ENCODE results near the gene PDC.
"Not testable (repeated sequence)": the region's sequence is repeated elsewhere in the genome, so short reads cannot be mapped to it uniquely, and the experiment has no call there.

The PDC gene

DNA sequence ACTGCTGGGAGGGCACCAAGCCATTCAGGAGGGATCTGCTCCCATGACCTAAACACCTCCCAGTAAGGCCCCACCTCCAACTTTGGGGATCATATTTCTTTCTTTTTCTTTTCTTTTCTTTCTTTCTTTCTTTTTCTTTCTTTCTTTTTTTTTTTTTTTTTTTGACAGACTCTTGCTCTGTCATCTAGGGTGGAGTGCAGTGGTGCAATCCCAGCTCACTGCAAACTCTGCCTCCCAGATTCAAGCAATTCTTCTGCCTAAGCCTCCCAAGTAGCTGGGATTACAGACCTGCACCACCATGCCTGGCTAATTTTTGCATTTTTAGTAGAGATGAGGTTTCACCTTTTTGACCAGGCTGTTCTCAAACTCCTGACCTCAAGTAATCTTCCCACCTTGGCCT is 4.6 kb upstream of the PDC start:
- DNase-seq = not testable (repeated sequence)

DNA sequence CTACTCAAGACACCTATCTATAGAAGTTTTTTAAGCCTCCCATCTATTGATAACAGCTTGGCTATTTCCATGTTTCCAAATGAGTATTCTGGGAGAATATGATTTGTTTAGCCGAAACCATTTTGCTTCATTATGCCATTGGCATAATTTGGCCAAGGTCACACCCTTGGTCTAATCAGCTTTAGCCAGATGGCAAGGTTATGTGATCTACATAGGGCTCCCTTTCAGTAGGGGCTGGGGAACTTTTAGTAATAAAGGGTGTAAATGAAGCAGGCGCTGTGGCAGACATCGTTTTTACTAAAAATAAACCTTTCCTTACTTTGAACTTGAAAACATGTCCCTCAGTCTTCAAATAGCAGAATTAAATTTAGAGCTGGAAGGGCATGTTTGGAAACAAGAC is 3.0 kb upstream of the PDC start:
- DNase-seq = no peak

- DNase-seq = no peak
These were observed 2.6 kb upstream of the PDC start for GRCh38 chr1:186463511-186463910.

DNA sequence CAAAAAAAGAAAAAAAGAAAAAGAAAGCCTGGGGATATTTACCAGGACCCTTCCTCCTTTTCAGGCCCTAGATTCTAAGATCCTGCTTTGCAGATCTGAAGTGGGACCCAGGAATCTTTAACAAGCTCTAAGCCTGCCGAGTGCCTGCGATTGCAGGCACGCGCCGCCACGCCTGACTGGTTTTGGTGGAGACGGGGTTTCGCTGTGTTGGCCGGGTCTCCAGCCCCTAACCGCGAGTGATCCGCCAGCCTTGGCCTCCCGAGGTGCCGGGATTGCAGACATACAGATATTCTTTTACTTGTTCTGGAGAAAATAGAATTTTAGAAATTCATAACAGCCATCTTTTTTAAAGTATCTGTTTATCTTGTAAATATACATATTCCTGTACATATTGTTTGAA is 1.8 kb downstream of the PDC start:
- DNase-seq = not testable (repeated sequence)

DNA sequence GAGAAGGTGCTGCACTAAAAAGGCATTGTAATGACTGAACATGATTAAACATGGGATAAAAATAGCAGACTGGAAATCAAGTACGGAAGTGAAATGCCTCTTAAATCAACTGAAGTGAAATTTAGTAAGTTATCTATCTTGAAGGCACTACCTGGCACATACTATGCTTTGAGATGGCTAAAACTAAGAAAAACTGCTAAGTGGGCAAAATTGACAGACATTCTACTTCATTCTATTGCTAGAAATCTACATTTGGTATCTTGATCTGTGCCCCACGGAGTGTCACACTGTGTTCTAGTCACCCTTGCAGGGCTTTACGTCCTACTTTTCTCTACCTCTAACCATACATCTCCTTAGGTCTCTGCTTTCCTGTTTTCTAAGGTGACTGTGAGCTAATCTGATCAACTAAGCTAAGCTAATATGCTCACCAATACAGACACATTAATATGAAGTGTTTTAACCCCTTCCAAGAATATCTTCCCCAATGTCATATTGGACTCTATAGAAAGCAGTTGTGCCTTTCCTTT is 4.1 kb downstream of the PDC start:
- DNase-seq = no peak

- no peak for DNase-seq
These were observed 5.9 kb downstream of the PDC start for GRCh38 chr1:186454981-186455380.

GRCh38 chr1:186446152-186446551 is 14.8 kb downstream of the PDC start:
- no peak for DNase-seq

DNA sequence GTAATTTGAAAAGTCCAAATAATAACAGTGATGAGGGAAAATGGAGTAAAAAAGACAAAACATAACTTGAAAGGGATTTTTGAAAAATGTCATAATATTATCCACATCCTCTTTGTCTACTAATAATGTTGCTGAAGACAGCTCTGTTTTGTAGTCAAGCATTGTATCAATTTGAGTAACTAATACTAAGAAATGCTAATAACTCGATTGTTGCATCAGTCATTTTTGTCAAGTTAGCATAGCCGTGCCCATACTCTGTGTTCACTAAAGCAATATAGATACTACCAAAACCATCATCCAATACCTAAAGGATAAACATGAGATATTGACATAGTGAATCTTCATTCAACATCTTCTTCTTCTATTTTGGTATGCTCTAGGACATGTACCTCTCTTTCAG is 17.3 kb downstream of the PDC start:
- no peak for DNase-seq

- DNase-seq = no peak
These were observed 18.1 kb downstream of the PDC start for GRCh38 chr1:186442651-186443375.

DNA sequence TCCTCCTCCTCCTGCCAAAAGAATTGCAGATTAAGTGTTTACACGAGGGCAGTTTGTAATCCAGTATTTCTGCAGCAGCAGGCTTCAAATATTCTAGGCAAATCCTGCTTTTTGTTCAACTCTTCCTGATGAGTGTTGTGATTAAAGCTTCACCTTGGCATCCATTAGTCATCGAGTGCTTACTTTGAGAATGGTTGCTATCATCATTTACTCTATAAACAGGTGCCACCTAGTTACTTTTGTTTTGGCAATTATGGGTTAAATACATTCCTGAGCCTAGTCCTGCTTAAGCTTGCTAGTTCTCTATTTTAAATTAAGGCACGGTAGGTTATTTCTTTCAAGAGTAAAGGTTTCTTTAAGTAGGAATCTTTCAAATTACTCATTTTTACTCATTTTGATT is 20.3 kb downstream of the PDC start:
- no peak for DNase-seq

DNA sequence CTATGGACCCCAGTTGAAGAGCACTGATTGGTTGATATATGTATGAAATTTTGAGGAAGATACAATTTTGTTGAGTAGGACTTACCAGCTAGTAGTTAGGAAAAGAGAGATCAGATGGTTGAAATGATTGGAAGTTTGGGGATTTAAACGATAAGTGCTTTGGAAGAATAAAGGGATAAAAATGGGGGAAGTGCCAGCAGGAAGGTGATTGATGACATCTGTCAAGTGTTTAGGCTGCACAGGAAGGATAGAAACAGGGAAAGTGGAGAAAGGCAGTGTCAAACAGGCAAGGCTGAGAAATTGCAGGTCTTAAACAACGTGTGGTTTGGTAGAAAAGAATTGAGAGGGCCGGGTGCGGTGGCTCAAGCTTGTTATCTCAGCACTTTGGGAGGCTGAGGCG is 22.3 kb downstream of the PDC start:
- no peak for DNase-seq

DNA sequence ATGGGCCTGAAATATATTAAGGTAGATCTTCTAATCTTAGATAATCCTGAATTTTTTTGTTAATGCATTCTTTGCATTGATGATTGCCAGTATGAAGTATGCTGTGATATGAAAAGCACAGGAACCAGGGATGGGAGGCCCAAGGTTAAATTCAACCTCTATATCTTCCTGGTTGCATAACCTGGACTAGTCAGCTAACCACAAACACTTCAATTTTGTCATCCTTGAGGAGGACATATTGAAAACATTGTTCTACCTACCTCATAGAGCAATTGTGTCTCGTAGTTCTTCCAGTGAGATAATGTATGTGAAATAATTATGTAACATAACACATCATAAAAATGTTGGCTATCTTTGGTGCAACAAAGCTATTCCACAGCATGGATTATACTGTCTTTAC is 25.6 kb downstream of the PDC start:
- no peak for DNase-seq

GRCh38 chr1:186429017-186429416 is 31.9 kb downstream of the PDC start:
- DNase-seq = no peak

DNA sequence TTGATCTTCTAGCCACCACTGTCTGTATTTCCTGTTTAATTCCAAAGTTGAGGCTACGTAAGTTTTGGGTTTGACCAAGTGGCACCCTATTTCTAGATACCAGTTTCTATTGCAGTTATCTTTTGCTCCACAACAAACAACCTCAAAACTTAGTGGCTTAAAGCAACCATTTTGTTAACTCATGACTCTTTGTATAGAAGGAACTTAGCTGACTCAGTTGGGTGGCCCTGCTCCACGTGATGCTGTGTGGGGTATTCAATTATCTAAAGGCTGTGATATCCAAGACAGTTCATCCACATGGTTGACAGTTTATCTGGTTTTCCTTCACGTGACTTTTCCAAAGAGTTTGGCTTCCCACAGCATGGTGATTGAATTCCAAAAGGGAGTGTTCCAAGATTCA is 34.8 kb downstream of the PDC start:
- DNase-seq = no peak

- DNase-seq = no peak
These were observed 36.4 kb downstream of the PDC start for GRCh38 chr1:186424539-186424938.

DNA sequence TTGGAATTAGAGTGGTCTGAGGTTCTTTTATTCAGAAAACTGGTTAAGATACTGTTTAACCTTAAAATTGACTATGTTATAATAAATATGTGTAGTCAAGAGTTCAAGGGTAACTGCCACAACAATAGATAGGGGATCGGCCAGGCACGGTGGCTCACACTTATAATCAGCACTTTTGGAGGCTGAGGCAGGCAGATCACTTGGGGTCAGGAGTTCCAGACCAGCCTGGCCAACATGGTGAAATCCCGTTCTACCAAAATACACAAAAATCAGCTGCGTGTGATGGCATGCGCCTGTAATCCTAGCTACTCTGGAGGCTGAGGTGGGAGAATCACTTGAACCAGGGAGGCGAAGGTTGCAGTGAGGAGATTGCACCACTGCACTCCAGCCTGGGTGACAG is 39.5 kb downstream of the PDC start:
- DNase-seq = no peak

GRCh38 chr1:186420923-186421322 is 40.0 kb downstream of the PDC start:
- no peak for DNase-seq

DNA sequence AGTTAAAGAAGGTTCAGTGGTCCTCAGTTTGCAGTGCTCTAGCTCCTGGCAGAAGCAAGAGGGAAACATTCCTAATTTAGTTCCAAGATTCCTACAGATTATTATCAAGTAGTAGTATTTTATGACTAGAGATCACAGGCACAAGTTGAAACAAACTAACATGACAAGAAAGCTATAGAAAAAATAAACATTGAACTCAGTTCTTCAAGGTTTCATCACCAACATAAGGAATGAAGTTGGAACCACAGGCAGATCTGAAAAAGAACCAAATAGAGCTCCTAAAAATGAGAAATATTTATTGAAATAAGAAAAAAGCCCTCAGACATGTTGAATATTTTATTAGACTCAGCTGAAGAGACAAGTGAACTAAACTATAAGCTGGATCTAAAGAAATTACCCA is 40.6 kb downstream of the PDC start:
- DNase-seq = no peak

GRCh38 chr1:186418503-186418902 is 42.4 kb downstream of the PDC start:
- no peak for DNase-seq

DNA sequence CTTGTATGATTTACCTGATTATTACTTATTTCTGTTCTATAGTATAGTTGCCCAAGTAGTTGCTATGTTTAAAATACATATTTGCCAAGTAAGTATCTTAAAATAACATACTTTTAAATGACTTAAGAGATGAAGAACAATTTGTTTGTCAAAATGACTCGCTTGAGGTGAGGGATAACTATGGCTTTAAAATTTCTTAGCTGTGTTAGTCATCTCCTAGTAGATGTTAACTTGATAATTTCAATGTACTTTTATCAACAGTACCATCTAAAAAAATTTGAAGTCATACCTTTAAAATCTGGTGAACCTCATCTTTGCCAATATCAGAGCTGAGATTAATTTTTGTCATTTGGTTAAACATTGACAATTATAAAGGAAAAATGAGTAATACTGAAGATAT is 47.6 kb downstream of the PDC start:
- no peak for DNase-seq

DNA sequence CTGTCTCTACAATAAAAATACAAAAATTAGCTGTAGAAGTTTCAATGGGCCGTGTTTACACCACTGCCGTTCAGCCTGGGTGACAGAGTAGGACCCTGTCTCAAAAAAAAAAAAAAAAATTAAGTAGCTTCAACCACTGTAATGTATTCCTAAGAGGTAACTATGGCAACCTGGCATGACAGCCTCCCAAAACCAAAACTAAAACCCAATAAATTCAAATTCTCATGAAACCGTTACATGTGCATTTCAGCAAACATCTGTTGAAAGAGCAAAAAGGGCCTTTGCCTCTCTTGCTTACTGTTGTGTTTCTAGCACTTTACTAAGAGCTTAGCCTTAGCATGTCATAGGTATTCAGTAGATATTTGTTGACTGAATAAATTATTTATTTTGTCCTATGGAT is 51.8 kb downstream of the PDC start:
- DNase-seq = no peak

- DNase-seq = peak; percentile 66
These were observed 56.4 kb downstream of the PDC start for GRCh38 chr1:186404454-186405051.

DNA sequence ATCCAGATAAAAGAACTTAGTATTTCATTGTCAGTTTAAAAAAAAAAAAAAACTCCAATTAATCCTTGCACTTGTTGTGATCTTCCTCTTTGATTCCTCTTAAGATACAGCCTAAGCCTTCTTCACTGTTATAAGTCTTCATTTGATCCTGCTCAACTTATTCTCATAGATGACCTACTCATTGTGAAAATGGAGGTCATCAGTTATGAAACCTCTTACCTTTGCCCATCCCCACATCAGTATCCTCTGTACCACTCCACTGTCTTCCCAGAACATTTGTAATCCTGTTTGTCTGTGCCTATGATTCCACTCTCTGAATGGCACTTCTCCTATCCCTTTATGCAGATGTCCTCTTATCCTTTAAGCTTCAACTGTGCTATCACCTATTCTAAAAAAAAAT is 57.3 kb downstream of the PDC start:
- DNase-seq = no peak

GRCh38 chr1:186401446-186401845 is 59.5 kb downstream of the PDC start:
- not testable (repeated sequence) for DNase-seq
